Pancreas (tissue), 10 donors: Measurements from ENCODE around the gene USO1. TPM values are rescaled to one million over a fixed set of nuclear protein-coding genes. Genes with fewer than 3 reads are reported as not detected.

Experiments used
- ATAC-seq, 4 donors: fragments of 200-7000 bp; cut with Tn5 transposase; one replicate each; pipeline versions ENCODE4 v1.8.0 to v1.9.1; 2020; ENCODE audit warnings: mild to moderate bottlenecking in 4 of 4, moderate library complexity in 4 of 4
- DNase-seq, 6 donors: peaks; one replicate each; pipeline ENCODE4 v3.0.0-alpha.2; 2020
- FAIRE-seq: peaks from 2 replicates; lab custom pipeline; 2012; peaks lifted over from hg19 to GRCh38; lab: Jason Lieb, UNC
- H3K27ac ChIP-seq, 4 donors: fragments of 200-600 bp; sonication (generic); 1 replicate in 3 of 4; 2 replicates in 1 of 4; pipeline versions ENCODE4 v1.5.0 to v1.8.0; 2020
- H3K27me3 ChIP-seq, 4 donors: fragments of 200-600 bp; one replicate each; pipeline ENCODE4 v1.8.0; 2021
- H3K36me3 ChIP-seq, 3 donors: fragments of 200-600 bp; sonication (generic) in 1 of 3; one replicate each; pipeline versions ENCODE4 v1.5.0 to v1.8.0; 2020 to 2021
- H3K4me1 ChIP-seq, 3 donors: fragments of 200-600 bp; one replicate each; pipeline ENCODE4 v1.8.0; 2021
- H3K4me3 ChIP-seq, 4 donors: fragments of 200-600 bp; sonication (generic) in 2 of 4; one replicate each; pipeline versions ENCODE4 v1.5.0 to v1.8.0; 2020 to 2021
- H3K9me3 ChIP-seq, 4 donors: fragments of 200-600 bp; one replicate each; pipeline ENCODE4 v1.8.0; 2021
- CTCF ChIP-seq, 4 donors: fragments of 200-600 bp; sonication (generic) in 3 of 4; IDR thresholded peaks; one replicate each; pipeline versions ENCODE4 v1.5.0 to v1.8.0; 2021; ENCODE audit warnings: antibody characterized with exemption in 4 of 4
- WGBS, 2 donors: extraction: QIAGEN DNeasy Blood & Tissue Kit; methylation state at CpG; one replicate each; pipeline ENCODE4 v1.1.7; 2013; 5-methylcytosine and 5-hydroxymethylcytosine counted together
- intact Hi-C, 3 donors: fragments of 100-400 bp; cut with DNase I; formaldehyde crosslinking; loops; one replicate each; pipeline versions ENCODE4 v1.11.1 to v1.14.2; 2022
- polyA plus RNA-seq, 2 donors: library from polyadenylated mRNA; stranded (reverse); fragments of 200-250 nt; gene quantifications; one replicate each; pipeline ENCODE4 v1.2.3, GENCODE V29; 2013
- total RNA-seq, 6 donors: library from RNA; stranded (reverse); fragmentation: NEBNext Ultra II Directional in 4 of 6; extraction: Animal tissue kit (Norgen Biotek cat#: 25700) in 4 of 6; gene quantifications; one replicate each; pipeline versions ENCODE4 v1.2.1 to v1.2.4, GENCODE V29; 2021 to 2023
- donor health status: healthy with polysubstance abuse.
- donor health status: DM: no; HTN: no; CAD: no; lungs with moderate emphysema.
- donor health status: DM: no; HTN: no; CAD: no.
- donor health status: control.
- donor health status: control.
- donor health status: Bipolar disorder and iron deficiency.
- donor health status: DM: yes; HTN: yes; CAD: no.
- donor health status: DM: no; HTN: no; CAD: no.
- donor health status: DM: no; HTN: no; CAD: no.
- donor health status: DM: yes; HTN: yes; CAD: no.

USO1 gene
- total and polyA plus RNA-seq, 8 donors: 31.2 to 58.2 (median 51.4) TPM

DNA sequence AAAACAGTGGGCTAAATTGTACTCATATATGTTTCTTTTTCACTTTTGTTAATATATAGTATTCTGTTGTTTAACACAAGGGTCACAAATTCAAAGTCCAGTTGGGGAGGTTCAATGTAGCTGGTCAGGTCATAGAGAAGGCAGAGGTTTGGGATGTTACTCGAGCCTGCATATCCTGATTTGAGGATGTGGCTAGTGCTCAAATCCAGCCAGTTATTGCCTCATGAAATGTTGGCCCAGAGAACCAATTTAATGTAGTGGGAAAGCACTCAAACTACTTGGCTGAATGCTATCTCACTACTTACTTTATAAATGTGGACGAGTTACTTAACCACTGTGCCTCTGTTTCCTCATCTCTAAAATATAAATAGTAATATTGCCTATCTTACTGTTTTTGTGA lies 12.5 kb downstream of the USO1 start:
- Histone ChIP-seq H3K4me3 (no peak overlapping the region), H3K9me3 (no peaks in the 10 kb centered on the region), H3K27me3 (no peaks in the 10 kb centered on the region), H3K27ac (no peak overlapping the region), H3K36me3 (no peaks in the 10 kb centered on the region), H3K4me1 (no peaks in the 10 kb centered on the region)
- intact Hi-C loops: no loop called here
- FAIRE-seq (no peak), ATAC-seq (peak in 2 of 4 donors; percentile 28 to 30), DNase-seq (no peak)
- TF ChIP-seq CTCF (IDR thresholded peaks at IDR 0.05): no peak
- WGBS, 2 donors: 51 to 65% methylated on average over 2 of the region's 2 CpGs

DNA sequence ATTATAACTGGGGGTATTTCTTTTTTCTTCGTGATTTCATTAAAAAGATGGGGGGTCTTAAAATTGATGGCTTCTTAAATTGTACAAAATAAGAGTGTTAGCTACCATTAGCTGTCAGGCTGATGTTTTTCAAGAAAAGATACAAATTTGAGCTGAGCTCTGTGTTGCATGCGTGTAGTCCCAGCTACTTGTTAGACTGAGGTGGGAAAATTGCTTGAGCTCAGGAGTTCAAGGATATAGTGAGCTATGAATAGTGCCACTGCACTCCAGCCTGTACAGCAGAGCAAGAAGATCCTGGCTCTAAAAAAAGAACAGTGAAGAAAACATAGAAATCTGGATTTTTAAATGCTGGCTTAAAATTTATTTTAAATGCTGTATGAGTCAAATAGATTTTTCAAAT lies 13.0 kb downstream of the USO1 start:
- Histone ChIP-seq H3K36me3 (no peaks in the 10 kb centered on the region), H3K4me1 (no peaks in the 10 kb centered on the region), H3K27me3 (no peaks in the 10 kb centered on the region), H3K4me3 (no peak overlapping the region), H3K27ac (no peak overlapping the region), H3K9me3 (no peaks in the 10 kb centered on the region)
- intact Hi-C loops: no loop called here
- DNase-seq: no peak
- no peak for ATAC-seq
- no peak for TF ChIP-seq CTCF (IDR thresholded peaks at IDR 0.05)
- 84 to 87% methylated on average over 2 of the region's 2 CpGs for WGBS, 2 donors
- FAIRE-seq: no peak

GRCh38 chr4:75741027-75741426 lies 16.6 kb downstream of the USO1 start:
- intact Hi-C loops: no loop called here
- Histone ChIP-seq H3K4me3 (no peak overlapping the region), H3K27me3 (no peaks in the 10 kb centered on the region), H3K4me1 (peaks cover 0 to 6% (median 0%) of the 10 kb centered on the region in 3 donors), H3K36me3 (no peaks in the 10 kb centered on the region), H3K27ac (no peak overlapping the region), H3K9me3 (no peaks in the 10 kb centered on the region)
- FAIRE-seq (no peak), DNase-seq (no peak), ATAC-seq (no peak)
- WGBS, 2 donors: 93% methylated on average over 2 of the region's 2 CpGs
- no peak for TF ChIP-seq CTCF (IDR thresholded peaks at IDR 0.05)

- no peaks in the 10 kb centered on the region for H3K27me3 ChIP-seq
- no peaks in the 10 kb centered on the region for H3K36me3 ChIP-seq
- intact Hi-C loops: no loop called here
- H3K9me3 ChIP-seq: no peaks in the 10 kb centered on the region
- ATAC-seq (no peak), DNase-seq (no peak), FAIRE-seq (no peak)
- no peak overlapping the region for H3K4me3 ChIP-seq
- no peak overlapping the region for H3K27ac ChIP-seq
- H3K4me1 ChIP-seq: peaks cover 0 to 6% (median 0%) of the 10 kb centered on the region in 3 donors
- no peak for TF ChIP-seq CTCF (IDR thresholded peaks at IDR 0.05)
Observed at GRCh38 chr4:75742451-75742850, 18.1 kb downstream of the USO1 start.

GRCh38 chr4:75745161-75745560 lies 20.8 kb downstream of the USO1 start:
- H3K36me3 ChIP-seq: no peaks in the 10 kb centered on the region
- WGBS, 2 donors: 65 to 66% methylated on average over 2 of the region's 2 CpGs
- H3K9me3 ChIP-seq: no peaks in the 10 kb centered on the region
- peaks cover 0 to 6% (median 0%) of the 10 kb centered on the region in 3 donors for H3K4me1 ChIP-seq
- no peak overlapping the region for H3K27ac ChIP-seq
- no peak for DNase-seq
- no peak for FAIRE-seq
- ATAC-seq: peak; percentile 27 to 77 (median 63)
- no peak for TF ChIP-seq CTCF (IDR thresholded peaks at IDR 0.05)
- no peaks in the 10 kb centered on the region for H3K27me3 ChIP-seq
- no peak overlapping the region for H3K4me3 ChIP-seq
- intact Hi-C loops: no loop called here
